UCSD-AML1 (cell line): ENCODE data around the gene PHLDA1.

Experiments used
- DNase-seq: peaks from one replicate; lab custom pipeline; 2025; ENCODE audit not compliant: unreplicated experiment; lab: John Stamatoyannopoulos, UW

PHLDA1 gene

DNA sequence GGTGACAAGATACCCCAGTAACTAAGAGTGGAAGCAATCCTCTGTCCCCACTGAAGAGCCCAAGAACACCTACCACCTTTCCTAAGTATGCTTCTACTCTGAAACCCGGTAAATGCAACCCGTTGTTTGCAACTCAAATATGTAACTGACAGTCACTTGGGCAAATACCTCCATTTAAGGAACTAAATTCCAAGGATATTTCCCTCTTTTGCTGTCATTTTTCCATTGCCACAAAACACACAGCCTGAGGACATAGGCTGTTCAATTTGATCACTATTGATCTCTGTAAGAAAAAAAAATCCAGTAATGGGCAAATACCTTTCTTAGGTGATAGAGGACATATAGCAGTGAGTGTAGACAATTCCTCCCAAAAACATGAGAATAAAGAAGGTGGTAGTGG lies 6.6 kb upstream of the PHLDA1 start:
- DNase-seq, result no peak

DNA sequence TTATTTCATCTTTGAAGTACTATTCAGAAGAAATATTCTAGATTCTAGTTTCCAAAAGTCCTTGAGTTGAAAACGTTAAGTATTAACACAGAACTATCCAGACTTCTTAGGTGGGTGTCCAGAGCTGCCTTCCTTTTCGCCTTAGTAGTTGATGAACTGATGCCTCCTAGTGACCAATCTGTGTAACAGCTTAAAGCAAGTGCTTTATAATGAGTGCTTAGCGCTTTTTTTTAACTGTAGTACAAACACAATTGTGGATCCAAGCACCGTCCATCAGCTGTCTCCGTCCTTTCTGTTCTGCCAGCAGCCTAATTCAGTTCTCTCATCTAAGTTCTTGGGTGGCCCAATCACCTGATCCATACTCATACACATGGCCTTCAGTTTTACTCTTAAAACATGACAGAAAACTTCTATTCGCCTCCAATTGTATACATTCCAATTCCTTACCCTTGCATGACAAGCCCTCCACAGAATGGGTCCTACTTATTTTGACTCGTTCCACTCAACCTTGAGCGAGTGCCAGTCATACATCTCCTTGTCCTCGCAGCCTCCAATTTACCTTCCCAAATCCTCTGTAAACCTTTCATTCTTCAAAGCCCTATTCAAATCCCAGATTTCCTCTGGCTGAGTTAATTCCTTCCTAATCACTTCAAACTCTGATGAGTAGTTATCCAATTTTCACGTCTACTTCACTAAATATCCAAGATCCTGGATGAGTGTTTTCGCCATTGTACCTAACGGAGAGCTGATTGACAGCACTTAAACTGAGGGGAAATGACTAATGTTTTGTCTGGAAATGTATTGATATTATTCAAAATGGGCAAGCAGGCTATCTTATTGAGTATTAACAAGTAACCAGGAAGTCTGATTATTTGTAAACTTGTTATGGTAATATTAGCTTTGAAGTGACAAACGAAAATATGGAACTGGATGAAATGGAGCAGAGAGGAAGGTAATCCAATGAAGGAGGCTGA lies 5.8 kb upstream of the PHLDA1 start:
- DNase-seq, result no peak

DNA sequence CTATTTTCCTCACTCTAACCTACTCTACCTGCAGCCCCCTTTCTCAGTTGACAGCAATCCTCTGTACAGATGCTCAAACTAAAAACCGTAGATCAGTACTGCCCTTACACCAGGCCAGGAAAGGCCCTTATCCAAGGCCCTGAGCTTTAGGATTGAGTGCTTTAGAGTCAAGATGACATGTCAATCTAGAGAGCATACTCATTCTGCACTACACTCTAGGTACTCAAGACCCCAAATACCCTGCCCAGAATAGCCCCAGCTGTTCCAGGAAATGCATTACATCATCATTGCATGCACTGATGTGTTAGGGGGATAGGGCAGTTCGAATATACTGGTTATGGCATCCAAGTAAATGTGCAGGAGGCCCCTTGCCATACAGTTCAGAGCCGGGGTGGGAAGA lies 3.5 kb upstream of the PHLDA1 start:
- no peak for DNase-seq

DNA sequence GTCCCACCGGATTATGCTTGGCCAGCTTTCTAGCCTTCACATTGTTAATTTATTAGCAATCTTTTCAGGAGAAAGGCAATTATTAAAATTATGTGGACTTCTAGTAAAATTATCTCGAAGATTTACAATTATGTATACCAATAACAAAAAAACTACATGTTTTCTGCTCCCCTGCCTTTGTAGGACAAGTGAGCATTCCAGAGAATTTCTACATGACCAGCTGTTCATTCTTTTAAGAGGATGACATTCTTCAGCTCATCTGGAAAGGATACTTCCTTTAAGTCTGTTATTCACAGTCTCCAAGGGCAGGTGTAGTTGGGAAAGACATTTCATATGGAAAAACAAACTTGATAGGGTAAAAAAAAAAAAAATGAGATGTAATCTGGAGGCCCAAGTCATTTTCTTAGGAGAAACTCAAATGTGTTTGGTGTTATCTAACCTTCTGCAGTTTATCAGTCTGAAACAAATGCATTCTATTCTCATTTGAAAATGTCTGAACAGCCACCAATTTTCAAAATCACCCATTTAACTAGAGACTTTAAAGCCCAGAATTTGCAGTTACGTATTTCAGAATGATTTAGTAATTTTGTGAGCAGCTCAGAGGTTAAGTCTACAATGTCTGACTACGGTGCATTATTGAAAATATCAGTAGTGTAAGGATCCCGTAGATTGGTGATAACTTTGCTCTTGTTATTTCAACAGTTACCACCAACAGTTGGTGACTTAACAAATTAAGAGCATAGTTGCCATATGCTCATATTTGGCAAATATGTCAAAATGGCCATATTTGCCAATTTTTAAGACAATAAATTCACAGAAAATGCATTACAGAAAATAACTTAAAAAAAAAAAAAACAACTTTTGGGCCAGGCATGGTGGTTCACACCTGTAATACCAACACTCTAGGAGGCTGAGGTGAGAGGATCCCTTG lies 1.8 kb upstream of the PHLDA1 start:
- no peak for DNase-seq

DNA sequence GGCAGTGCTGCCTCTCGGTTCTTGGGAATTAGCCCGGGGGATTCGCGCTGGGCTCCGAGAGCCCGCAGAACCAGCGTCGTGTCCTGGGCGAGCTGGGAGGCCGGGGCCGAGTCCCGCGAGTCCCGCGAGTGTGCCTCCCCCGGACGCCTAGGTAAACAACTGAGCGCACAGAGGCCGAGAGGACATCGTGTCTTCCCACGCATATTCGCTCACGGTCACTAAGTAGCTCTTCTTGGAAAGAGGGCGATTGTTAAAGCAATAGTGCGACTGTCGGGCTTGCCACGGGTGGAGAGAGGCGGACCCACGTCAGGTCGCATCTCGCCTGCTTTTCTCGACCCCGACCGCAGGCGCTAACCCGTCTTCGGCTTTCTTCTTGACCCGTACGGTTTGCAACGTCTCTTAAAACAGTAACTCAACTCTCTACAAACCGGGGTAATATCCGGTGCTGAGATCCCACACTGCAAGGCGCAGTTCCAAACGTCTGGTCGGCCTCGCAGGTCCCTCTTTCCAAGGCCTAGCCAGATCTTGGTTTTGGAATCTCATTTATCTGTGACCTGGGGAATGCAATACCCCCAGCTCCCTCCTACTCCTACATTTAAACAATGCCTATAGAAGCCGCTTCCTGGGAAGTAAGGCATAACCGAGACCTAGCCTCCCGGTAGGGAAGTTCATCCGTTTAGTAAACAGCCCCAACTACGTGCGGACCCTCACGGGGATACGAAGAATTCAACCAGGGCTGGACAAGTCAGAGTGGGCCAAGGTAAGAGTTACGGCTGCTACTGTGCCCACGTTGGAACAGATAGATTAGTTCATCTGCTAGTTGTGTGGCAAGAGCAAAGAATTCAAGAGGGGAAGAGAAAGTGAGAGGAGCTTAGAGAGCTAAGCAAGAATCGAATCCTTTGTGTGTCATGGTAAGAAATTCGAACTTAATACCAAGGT lies 736 bp upstream of the PHLDA1 start:
- peak; percentile 61 for DNase-seq

DNA sequence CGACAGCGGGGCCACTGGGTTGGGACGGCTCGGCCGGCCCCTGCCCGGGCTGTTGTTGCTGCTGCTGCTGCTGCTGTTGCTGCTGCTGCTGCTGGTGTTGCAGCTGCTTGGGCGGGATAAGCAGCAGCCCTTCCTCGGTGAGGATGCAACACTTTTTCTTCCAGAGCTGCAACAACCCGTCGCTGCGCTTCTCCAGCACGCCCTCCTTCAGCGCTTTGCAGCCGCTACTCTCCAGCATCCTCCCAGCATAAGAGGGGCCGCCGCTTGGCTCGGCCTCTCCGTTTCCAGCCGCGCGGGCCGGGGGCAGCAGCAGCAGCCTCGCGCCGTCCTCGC lies 529 bp downstream of the PHLDA1 start:
- DNase-seq, result no peak

DNA sequence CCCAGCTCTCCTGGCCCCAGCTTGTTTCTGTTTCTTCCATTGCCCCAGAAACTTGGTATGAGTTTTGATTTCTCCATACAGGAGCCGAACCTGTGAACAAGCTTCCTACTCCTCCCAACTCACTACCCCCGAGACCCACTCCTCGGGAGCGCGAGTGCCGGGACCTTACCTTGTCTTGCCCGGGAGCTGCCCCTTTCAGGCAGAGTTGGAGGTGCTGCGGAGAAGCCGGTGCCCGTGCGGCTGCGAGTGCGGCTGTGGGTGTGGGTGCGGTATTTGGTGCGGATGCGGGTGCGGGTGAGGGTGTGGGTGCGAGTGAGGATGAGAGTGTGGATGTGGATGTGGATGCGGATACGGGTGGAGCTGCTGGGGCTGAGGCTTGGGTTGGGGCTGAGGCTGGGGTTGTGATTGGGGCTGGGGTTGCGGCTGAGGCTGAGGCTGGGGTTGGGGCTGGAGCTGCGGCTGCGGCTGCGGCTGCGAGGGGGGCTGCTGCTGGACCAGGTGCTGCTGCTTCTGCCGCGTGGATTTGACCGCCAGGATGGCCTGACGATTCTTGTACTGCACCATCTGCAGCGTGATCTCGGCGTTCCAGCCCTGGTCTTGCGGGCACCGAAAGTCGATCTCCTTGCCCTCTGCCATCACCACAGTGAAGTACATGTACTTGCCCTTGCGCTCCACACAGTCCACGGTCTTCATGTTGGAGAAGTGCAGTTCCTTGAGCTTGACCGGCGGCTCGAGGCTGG lies 1.1 kb downstream of the PHLDA1 start:
- no peak for DNase-seq

DNA sequence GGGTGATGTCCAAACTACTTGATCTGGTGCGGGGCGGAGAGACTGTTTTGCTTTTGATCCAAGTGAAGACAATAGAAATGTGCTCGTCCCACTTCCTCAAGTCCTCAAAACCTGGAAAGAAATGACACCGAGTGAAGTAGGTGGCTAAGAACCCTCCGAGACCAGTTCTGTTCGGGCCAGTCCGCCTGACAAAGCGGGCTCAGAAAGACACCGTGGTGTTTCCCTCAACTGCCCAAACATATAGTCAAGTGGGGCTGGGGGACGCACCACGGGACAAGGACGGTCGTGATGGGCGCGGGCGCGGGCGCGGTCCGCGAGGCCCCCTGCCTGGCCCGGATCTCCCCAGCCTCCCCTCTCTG lies 1.6 kb downstream of the PHLDA1 start:
- DNase-seq, result no peak

DNA sequence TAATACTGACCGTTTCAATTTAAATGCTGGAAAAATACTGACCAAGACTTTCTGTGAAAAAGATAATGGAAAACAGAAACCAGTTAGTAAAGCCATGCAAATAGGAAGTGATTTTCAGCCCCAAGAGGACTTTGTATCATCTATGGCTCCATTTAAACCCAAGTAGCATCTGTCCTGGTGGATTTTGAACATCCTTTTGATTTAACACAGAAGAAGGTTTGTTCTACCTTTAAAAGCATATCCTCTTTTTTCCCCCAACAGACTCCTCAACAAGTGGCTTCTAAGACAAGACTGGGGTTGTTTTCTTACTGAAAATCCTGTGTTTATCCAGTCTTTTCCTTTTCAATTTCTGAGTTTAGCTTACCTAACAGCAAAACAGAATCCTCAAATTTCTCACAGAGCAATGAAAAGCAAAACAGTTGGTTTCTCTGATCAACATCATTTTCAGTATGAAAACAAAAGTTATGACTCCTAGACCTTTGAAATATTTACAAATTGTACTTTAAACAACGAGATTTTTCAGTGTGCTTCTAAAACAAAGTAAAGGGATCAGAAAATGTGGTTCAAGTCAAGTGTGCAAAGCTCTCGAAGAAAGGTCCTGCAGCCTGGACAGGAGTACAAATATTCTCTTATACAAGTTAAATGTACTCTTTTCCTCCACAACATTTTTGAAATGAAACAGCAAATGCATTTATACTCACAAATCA lies 2.9 kb downstream of the PHLDA1 start:
- DNase-seq, result no peak

DNA sequence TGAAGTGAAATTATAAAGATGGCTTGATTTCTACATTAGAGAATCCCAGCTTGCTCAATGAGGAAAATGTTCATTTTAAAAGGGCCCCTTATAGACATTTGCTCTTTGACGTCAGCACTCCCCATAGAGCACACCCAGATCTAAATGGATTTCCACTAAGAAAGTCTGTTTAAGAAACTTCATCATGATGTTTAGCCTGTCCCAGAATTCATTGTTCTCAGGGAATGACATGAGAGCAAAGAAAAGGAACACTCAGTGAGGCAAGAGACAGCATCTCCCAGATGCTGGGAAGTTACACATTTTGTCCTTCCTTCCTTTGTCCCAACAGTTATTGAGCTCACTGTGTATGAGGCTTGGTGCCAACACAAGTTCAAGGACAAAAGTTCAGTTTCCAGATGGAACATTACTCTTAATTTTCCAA lies 4.9 kb downstream of the PHLDA1 start:
- DNase-seq, result no peak

DNA sequence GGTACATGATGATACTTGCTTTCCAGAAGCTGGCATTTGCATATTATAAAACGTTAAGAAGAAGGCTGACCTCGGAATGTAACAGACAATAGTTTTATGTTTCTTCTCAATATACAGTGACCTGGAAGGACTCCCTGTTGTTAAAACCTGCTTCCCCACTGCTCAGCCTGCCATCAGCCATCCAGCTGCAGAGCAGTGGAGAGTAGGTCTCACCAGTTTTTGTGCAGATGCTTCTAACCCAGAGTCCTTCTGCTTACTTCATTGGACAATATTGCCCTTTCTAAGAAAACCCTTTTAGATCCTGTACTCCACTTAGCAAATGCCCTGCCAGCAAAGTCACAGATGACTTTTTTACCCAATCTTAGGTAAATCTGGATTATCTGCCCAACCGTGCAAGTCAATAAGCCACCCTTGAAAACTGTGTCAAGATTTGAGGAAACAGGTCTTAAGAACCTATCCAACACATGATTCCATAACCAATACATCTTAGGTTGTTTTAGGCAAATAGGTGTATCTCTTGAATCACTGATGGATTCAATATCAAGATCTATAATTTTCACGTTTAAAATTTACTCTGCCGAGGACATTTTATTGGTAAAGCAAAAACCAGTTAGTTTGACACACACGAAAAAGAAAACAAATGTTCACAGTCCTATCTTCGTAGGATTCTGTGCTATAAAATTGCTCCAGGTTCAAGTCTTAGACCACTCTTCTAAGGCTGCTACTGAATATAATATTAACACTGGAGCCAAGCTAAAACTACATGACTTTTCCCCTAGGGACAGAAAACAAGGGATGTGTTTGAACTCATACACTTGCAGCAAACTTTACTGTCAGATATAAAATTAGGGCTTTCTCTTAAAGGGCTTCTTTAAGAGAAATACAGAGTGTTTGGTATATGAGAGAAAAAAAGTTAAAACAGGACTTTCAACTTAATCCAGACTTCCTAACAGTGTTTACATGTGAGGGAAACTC lies 5.7 kb downstream of the PHLDA1 start:
- DNase-seq, result no peak

DNA sequence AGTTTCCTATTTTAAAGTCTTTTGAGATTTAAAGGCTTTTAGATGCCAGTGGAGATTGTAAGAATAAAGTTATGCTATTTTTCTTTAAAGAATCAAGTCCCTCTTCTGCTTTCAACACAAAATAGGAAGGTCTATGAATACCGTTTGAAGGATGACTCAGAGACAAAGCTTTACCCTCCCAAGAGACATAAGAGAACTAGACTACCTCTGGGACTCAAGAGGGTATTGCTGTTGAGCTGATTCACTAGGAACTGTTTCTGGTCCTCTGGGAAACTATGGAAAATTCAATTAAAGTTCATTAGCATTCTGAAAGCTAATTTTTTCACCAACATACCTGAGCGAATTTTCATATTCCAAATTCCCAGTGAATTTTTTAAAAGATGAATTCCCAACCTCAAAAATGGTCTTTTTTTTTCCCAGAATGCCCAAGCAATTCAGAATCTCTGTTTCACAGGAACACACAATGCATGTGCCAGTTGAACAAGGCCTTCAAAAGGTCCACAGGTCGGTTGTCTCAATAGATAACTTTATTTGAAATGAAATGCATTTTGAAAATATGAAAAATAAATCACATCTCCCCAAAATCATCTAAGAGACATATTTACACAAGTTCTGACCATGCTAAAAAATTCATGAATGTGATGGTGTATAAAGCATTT lies 6.5 kb downstream of the PHLDA1 start:
- no peak for DNase-seq

DNA sequence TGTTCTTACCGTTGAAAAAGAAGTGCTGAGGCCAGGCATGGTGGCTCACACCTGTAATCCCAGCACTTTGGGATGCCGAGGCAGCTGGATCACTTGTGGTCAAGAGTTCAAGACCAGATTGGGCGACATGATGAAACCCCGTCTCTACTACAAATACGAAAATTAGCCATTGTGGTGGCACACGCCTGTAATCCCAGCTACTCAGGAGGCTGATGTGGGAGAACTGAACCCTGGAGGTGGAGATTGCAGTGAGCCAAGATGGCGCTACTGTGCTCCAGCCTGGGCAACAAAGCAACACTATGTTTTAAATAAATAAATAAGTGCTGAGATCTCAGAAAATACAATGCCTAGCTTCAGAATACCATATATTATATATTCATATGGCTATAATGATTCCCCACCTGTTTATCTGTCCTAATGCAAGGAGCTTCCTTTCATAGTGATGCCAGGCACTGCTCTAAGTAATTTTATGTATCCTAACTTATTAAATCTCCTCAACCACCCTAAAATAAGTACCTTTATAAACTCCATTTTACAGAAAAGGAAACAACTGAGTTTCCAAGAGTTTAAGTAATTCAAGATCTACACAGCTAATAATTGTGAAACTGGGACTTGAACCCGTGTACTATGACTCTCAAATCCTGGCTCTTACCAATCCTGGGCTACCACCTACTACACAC lies 7.3 kb downstream of the PHLDA1 start:
- no peak for DNase-seq

DNA sequence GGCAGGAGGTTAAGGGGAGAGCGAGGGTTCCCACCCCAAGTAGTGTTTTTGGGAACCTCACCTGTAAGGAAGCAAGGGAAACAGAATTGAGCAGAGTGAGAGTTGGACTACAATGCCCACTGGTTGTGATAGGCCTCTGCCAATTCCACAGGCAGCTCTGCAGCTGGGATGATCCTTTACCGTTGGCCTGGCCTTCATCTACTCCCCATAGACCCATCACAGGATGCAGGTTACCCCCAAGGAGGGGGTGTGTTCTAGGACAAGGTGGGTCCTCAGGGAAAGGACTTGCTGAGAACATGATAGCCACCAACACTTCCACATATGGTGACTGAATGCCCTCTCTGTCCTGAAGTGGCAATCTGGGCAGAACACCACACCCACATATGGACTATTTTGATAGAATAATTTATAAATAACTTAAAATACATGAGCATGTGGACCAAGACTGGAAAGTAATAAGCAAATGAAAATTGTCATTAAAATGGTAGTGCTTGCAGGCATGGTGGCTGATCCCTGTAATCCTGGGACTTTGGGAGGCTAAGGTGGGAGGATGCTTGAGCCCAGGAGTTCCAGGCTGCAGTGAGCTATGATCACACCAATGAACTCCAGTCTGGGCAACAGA lies 8.4 kb downstream of the PHLDA1 start:
- no peak for DNase-seq

DNA sequence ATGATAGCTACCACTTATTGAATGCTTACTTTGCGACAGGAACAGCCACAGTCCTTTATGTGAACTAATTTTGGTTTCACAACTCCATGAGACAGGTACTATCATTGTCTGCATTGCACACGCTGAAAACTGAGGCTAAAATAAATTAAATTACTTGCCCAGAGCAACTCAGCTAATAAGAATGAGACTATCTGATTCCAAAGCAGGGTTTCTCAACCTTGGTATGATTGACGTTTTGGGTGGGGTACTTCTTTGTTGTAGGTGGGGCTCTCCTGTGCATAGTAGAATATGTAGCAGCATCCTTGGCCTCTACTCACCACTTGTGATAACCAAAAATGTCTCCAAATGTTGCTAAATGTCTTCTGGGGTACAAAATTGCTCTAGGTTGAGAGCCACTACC lies 9.1 kb downstream of the PHLDA1 start:
- no peak for DNase-seq

DNA sequence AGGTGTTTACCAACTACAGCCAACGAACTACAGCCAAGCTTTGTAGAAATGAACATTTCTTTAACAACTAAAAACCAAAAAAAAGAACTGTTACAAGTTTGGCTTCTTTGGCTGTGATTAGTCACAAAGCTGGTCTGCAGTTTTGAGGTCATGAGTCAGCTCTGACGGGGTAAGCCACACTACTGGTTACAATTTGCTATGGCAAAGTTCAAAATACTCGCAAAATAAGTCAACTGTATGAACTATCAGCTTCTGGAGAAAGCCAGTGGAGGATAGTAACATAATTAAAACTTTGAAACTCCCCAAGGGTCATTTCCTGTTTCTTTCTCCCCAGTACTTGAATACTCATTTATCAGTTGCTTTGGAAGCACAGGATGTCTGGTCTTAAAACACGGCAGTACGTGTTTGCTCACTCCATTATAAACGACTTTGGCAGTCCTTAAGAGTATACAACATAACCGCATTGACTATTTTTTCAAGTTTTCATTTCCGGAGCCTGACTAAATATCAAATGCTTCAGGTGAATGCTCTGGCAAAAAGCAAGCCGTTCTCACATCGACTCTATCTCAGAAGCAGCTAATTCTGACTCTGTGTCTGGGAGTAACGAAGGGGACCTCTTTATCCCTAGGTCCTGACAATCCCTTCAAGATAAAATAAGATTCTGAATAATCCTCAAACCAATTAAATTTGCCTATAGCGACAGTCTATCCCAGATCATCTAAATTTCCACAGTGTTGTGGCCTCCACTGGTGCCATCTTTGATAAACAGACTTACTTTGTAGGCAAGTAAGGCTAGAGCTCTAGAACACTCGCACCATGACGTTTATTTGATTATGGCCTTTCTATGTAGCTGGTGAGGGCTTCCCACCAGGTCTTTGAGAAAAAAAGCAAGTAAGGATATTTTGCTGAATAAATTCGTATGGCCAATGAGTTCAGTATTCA lies 10.6 kb downstream of the PHLDA1 start:
- DNase-seq, result no peak
